HEK293 (cell line): ENCODE results near the gene OCA2.

Experiments
- CTCF ChIA-PET: fragments of 350-600 bp; formaldehyde crosslinking; extraction: SDS; loops from one replicate; lab custom pipeline; 2021; ENCODE audit warnings: antibody characterized with exemption; lab: Yijun Ruan, JAX
- POLR2A ChIA-PET: fragments of 300-600 bp; formaldehyde crosslinking; extraction: SDS; loops from one replicate; lab custom pipeline; 2020; ENCODE audit warnings: antibody characterized with exemption, inconsistent platforms; lab: Yijun Ruan, JAX
- H3K27ac ChIP-seq: fragments of 200-500 bp; sonication (Bioruptor generic); 2 replicates; pipeline ENCODE4 v1.5.1; 2014; ENCODE audit warnings: low read depth, low read length, control low read depth, inconsistent platforms; ENCODE audit errors: extremely low read depth
- H3K36me3 ChIP-seq, 2 experiments: fragments of 200-500 bp in 1 of 2; sonication (Bioruptor generic) in 1 of 2; 1 replicate in 1 of 2; 2 replicates in 1 of 2; pipeline ENCODE4 v1.5.1; 2014 to 2017; ENCODE audit warnings: inconsistent platforms in 2 of 2, low read length in 2 of 2; ENCODE audit not compliant: control insufficient read depth in 2 of 2, insufficient read depth in 1 of 2
- H3K4me1 ChIP-seq: fragments of 200-500 bp; sonication (Bioruptor generic); 2 replicates; pipeline ENCODE4 v1.5.1; 2014; ENCODE audit warnings: mild to moderate bottlenecking, low read length, inconsistent platforms; ENCODE audit not compliant: control insufficient read depth, insufficient read depth
- H3K4me3 ChIP-seq: 2 replicates; pipeline ENCODE4 v1.5.1; 2011; ENCODE audit warnings: low read depth, mild to moderate bottlenecking, control low read depth, low read length, moderate library complexity
- H3K9me3 ChIP-seq: fragments of 200-500 bp; sonication (Bioruptor generic); 2 replicates; pipeline ENCODE4 v1.5.1; 2014; ENCODE audit warnings: low read depth, low read length, inconsistent platforms; ENCODE audit not compliant: control insufficient read depth, insufficient read depth
- EGR2 ChIP-seq: fragments of 450-650 bp; formaldehyde crosslinking; IDR thresholded peaks from 2 replicates; pipeline ENCODE4 v1.5.1; 2016; ENCODE audit warnings: low read depth, missing biosample characterization, missing genetic modification characterization
- GLIS2 ChIP-seq: fragments of 450-650 bp; formaldehyde crosslinking; IDR thresholded peaks from 2 replicates; pipeline ENCODE4 v1.5.1; 2016; ENCODE audit warnings: missing biosample characterization, missing genetic modification characterization
- SP7 ChIP-seq: fragments of 450-650 bp; formaldehyde crosslinking; IDR thresholded peaks from 2 replicates; pipeline ENCODE4 v1.5.1; 2016; ENCODE audit warnings: missing biosample characterization, missing genetic modification characterization
- ZBTB17 ChIP-seq: fragments of 450-650 bp; formaldehyde crosslinking; IDR thresholded peaks from 2 replicates; pipeline ENCODE4 v1.5.1; 2016; ENCODE audit warnings: missing biosample characterization, missing genetic modification characterization
- ZFP41 ChIP-seq: fragments of 450-650 bp; formaldehyde crosslinking; IDR thresholded peaks from 2 replicates; pipeline ENCODE4 v1.5.1; 2016; ENCODE audit warnings: missing biosample characterization, missing genetic modification characterization, borderline replicate concordance
- ZNF112 ChIP-seq: fragments of 450-650 bp; formaldehyde crosslinking; IDR thresholded peaks from 2 replicates; pipeline ENCODE4 v1.5.0; 2017; ENCODE audit warnings: missing biosample characterization, missing genetic modification characterization
- ZNF214 ChIP-seq: fragments of 450-650 bp; formaldehyde crosslinking; IDR thresholded peaks from 2 replicates; pipeline ENCODE4 v1.5.1; 2017; ENCODE audit warnings: missing biosample characterization, mild to moderate bottlenecking, missing genetic modification characterization, borderline replicate concordance
- ZNF266 ChIP-seq: fragments of 450-650 bp; formaldehyde crosslinking; IDR thresholded peaks from 2 replicates; pipeline ENCODE4 v1.5.1; 2016; ENCODE audit warnings: missing biosample characterization, missing genetic modification characterization, low read depth
- ZNF350 ChIP-seq: fragments of 450-650 bp; formaldehyde crosslinking; IDR thresholded peaks from 2 replicates; pipeline ENCODE4 v1.5.0; 2017; ENCODE audit warnings: missing biosample characterization, mild to moderate bottlenecking, missing genetic modification characterization
- ZNF404 ChIP-seq: fragments of 450-650 bp; formaldehyde crosslinking; IDR thresholded peaks from 2 replicates; pipeline ENCODE4 v1.5.1; 2017; ENCODE audit warnings: missing biosample characterization, missing genetic modification characterization
- ZNF433 ChIP-seq: fragments of 450-650 bp; formaldehyde crosslinking; IDR thresholded peaks from 2 replicates; pipeline ENCODE4 v1.5.1; 2016; ENCODE audit warnings: missing biosample characterization, missing genetic modification characterization, low read depth
- ZNF48 ChIP-seq: fragments of 450-650 bp; formaldehyde crosslinking; IDR thresholded peaks from 2 replicates; pipeline ENCODE4 v1.5.1; 2016; ENCODE audit warnings: missing biosample characterization, missing genetic modification characterization
- ZNF530 ChIP-seq: fragments of 450-650 bp; formaldehyde crosslinking; IDR thresholded peaks from 2 replicates; pipeline ENCODE4 v1.5.1; 2016; ENCODE audit warnings: low read depth, missing biosample characterization, missing genetic modification characterization
- ZNF544 ChIP-seq: fragments of 450-650 bp; formaldehyde crosslinking; IDR thresholded peaks from 2 replicates; pipeline ENCODE4 v1.5.0; 2017; ENCODE audit warnings: missing biosample characterization, missing genetic modification characterization
- ZNF561 ChIP-seq: fragments of 450-650 bp; IDR thresholded peaks from 2 replicates; pipeline ENCODE4 v1.5.1; 2018; ENCODE audit warnings: missing biosample characterization, missing genetic modification characterization, borderline replicate concordance
- ZNF596 ChIP-seq: fragments of 450-650 bp; IDR thresholded peaks from 2 replicates; pipeline ENCODE4 v1.5.0; 2018; ENCODE audit warnings: missing biosample characterization, mild to moderate bottlenecking, missing genetic modification characterization, moderate library complexity
- ZNF664 ChIP-seq: fragments of 450-650 bp; formaldehyde crosslinking; IDR thresholded peaks from 2 replicates; pipeline ENCODE4 v1.5.1; 2016; ENCODE audit warnings: missing biosample characterization, missing genetic modification characterization
- TF ChIP-seq, protein P1 (sequence below): fragments of 450-650 bp; formaldehyde crosslinking; conservative IDR thresholded peaks from 2 replicates; pipeline ENCODE4 v1.5.1; 2016; ENCODE audit warnings: low read depth, missing biosample characterization, missing genetic modification characterization
- TF ChIP-seq, protein P2 (sequence below): fragments of 450-650 bp; formaldehyde crosslinking; IDR thresholded peaks from 2 replicates; pipeline ENCODE4 v1.5.1; 2016; ENCODE audit warnings: missing biosample characterization, missing genetic modification characterization
- TF ChIP-seq, protein P3 (sequence below): fragments of 450-650 bp; formaldehyde crosslinking; IDR thresholded peaks from 2 replicates; pipeline ENCODE4 v1.5.1; 2016; ENCODE audit warnings: missing biosample characterization, missing genetic modification characterization

Gene OCA2

DNA sequence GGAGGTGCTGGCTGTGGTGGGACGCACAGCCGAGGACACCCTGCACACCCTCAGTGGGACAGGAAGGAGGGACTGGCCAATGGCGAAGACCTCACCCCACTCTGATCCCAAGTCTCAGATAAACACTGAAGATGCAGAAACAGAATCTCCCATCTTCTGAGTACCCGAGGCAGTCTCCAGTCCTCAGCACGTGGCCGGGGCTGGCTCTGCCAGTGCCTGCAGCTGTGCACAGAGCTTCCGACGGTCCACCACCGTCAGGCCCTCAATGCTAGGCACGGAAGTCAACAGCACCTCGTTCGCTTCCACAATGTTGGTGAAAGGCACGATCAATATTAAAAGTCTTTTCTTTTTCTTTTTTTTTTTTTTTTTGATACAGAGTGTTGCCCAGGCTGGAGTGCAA is 16.8 kb upstream of the OCA2 start:
- Histone ChIP-seq H3K9me3 (no peaks in the 10 kb centered on the region), H3K4me1 (no peaks in the 10 kb centered on the region), H3K36me3 (peaks cover 0 to 87% of the 10 kb centered on the region in 2 experiments), H3K4me3 (no peak overlapping the region), H3K27ac (no peak overlapping the region)
- TF ChIP-seq GLIS2 (tag by site-specific recombination) (no peak), ZNF214 (no peak), ZNF596 (tag by site-specific recombination) (no peak), ZNF112 (no peak), ZNF561 (tag by site-specific recombination) (no peak), ZNF350 (tag by site-specific recombination) (no peak), ZNF433 (no peak), ZBTB17 (tag by site-specific recombination) (no peak), SP7 (tag by site-specific recombination) (no peak), ZNF48 (tag by site-specific recombination) (no peak), ZNF404 (tag by site-specific recombination) (no peak), ZNF266 (tag by site-specific recombination) (no peak), ZFP41 (tag by site-specific recombination) (no peak), EGR2 (no peak)
- TF ChIP-seq, protein P1, sequence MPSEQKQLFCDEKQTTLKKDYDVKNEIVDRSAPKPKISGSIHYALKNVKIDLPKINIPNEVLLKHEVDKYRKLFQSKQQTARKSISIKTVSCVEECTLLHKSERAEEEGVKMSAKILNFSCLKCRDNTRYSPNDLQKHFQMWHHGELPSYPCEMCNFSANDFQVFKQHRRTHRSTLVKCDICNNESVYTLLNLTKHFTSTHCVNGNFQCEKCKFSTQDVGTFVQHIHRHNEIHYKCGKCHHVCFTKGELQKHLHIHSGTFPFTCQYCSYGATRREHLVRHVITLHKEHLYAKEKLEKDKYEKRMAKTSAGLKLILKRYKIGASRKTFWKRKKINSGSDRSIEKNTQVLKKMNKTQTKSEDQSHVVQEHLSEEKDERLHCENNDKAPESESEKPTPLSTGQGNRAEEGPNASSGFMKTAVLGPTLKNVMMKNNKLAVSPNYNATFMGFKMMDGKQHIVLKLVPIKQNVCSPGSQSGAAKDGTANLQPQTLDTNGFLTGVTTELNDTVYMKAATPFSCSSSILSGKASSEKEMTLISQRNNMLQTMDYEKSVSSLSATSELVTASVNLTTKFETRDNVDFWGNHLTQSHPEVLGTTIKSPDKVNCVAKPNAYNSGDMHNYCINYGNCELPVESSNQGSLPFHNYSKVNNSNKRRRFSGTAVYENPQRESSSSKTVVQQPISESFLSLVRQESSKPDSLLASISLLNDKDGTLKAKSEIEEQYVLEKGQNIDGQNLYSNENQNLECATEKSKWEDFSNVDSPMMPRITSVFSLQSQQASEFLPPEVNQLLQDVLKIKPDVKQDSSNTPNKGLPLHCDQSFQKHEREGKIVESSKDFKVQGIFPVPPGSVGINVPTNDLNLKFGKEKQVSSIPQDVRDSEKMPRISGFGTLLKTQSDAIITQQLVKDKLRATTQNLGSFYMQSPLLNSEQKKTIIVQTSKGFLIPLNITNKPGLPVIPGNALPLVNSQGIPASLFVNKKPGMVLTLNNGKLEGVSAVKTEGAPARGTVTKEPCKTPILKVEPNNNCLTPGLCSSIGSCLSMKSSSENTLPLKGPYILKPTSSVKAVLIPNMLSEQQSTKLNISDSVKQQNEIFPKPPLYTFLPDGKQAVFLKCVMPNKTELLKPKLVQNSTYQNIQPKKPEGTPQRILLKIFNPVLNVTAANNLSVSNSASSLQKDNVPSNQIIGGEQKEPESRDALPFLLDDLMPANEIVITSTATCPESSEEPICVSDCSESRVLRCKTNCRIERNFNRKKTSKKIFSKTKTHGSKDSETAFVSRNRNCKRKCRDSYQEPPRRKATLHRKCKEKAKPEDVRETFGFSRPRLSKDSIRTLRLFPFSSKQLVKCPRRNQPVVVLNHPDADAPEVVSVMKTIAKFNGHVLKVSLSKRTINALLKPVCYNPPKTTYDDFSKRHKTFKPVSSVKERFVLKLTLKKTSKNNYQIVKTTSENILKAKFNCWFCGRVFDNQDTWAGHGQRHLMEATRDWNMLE (tag by site-specific recombination) = no peak
- TF ChIP-seq, protein P2, sequence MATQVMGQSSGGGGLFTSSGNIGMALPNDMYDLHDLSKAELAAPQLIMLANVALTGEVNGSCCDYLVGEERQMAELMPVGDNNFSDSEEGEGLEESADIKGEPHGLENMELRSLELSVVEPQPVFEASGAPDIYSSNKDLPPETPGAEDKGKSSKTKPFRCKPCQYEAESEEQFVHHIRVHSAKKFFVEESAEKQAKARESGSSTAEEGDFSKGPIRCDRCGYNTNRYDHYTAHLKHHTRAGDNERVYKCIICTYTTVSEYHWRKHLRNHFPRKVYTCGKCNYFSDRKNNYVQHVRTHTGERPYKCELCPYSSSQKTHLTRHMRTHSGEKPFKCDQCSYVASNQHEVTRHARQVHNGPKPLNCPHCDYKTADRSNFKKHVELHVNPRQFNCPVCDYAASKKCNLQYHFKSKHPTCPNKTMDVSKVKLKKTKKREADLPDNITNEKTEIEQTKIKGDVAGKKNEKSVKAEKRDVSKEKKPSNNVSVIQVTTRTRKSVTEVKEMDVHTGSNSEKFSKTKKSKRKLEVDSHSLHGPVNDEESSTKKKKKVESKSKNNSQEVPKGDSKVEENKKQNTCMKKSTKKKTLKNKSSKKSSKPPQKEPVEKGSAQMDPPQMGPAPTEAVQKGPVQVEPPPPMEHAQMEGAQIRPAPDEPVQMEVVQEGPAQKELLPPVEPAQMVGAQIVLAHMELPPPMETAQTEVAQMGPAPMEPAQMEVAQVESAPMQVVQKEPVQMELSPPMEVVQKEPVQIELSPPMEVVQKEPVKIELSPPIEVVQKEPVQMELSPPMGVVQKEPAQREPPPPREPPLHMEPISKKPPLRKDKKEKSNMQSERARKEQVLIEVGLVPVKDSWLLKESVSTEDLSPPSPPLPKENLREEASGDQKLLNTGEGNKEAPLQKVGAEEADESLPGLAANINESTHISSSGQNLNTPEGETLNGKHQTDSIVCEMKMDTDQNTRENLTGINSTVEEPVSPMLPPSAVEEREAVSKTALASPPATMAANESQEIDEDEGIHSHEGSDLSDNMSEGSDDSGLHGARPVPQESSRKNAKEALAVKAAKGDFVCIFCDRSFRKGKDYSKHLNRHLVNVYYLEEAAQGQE (tag by site-specific recombination) = no peak
- ChIA-PET POLR2A (no interaction called here), CTCF (interaction anchor here (0.7 kb wide), 1 partner anchor 307 kb away, joined by 3 read pairs; no protein-coding TSS in a partner anchor)

DNA sequence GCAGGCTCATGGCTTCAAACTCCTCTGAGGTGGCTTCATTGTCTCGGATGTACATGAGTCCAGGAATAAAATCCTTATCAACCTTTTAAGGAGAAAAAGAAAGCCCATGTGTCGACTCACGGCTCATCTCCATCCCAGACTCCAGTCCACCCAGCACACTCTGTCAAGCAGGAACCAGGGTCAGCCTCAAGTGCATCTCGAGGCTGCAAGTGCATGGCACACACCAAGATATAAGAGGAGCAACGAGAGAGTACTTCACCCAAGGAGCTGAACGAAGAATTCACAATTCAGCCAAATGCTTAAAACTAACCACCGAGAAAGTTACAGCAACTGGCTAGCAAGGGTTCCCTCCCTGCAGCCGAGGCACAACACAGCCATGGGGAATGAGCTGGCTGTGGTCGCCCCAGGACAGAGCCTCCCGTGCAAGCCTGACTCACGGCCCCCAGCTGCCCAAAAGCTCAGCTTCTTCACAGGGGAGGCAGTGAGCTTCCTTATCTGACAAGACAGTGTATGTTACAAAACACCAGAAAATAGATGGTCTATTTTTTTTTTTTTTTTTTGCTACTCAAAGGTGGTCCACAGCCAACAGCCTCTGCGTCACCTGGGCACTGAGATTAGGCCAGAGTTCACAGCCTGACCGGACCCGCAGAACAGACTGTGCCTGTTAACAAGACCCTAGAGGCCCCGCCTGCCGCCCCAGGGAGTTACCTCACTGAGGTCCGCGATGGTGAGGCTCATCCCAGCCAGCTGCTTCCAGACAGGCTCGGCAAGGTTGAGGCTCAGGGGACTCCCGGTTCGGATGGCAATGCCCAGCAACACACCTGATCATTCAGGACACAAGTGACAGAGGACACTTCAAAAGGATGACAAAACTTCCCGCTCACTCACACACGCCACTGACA is 15.9 kb upstream of the OCA2 start:
- ChIA-PET POLR2A (no interaction called here), CTCF (interaction anchor here (0.7 to 1.7 kb wide), 2 partner anchors 11 to 306 kb away, joined by 3 to 5 read pairs; no protein-coding TSS in a partner anchor)
- Histone ChIP-seq H3K4me1 (no peaks in the 10 kb centered on the region), H3K36me3 (peaks cover 0 to 83% of the 10 kb centered on the region in 2 experiments), H3K9me3 (no peaks in the 10 kb centered on the region), H3K27ac (no peak overlapping the region), H3K4me3 (no peak overlapping the region)
- TF ChIP-seq ZBTB17 (tag by site-specific recombination) = no peak
- TF ChIP-seq ZNF544 (tag by site-specific recombination) = no peak
- TF ChIP-seq ZNF664 (tag by site-specific recombination) = no peak
- no peak for TF ChIP-seq ZNF214
- no peak for TF ChIP-seq ZNF530 (tag by site-specific recombination)
- TF ChIP-seq, protein P3, sequence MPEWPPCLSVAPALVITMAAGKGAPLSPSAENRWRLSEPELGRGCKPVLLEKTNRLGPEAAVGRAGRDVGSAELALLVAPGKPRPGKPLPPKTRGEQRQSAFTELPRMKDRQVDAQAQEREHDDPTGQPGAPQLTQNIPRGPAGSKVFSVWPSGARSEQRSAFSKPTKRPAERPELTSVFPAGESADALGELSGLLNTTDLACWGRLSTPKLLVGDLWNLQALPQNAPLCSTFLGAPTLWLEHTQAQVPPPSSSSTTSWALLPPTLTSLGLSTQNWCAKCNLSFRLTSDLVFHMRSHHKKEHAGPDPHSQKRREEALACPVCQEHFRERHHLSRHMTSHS (tag by site-specific recombination) = no peak
